GM13977 (cell line): ENCODE data around the gene PLK3.
A peak's percentile ranks its signal among the peaks of the same experiment; 100 is the strongest.

ENCODE experiments used
- DNase-seq: peaks from one replicate; pipeline ENCODE4 v3.0.0; 2012; ENCODE audit warnings: low spot score
- in situ Hi-C: fragments of 300-500 bp; cut with MboI; formaldehyde crosslinking; loops from one replicate; pipeline ENCODE4 v1.12.0; 2022; ENCODE audit warnings: low sequenced_read_pairs, low pct_unique_long_range_greater_than_20kb, mixed read lengths, inconsistent platforms; ENCODE audit not compliant: unreplicated experiment
- TF ChIP-seq, protein P1 (sequence below): IDR thresholded peaks from 2 replicates; pipeline ENCODE4 v1.5.1; 2012; ENCODE audit warnings: mild to moderate bottlenecking, control low read depth; ENCODE audit not compliant: insufficient read depth; ENCODE audit errors: extremely low read depth, missing control alignments

The PLK3 gene

DNA sequence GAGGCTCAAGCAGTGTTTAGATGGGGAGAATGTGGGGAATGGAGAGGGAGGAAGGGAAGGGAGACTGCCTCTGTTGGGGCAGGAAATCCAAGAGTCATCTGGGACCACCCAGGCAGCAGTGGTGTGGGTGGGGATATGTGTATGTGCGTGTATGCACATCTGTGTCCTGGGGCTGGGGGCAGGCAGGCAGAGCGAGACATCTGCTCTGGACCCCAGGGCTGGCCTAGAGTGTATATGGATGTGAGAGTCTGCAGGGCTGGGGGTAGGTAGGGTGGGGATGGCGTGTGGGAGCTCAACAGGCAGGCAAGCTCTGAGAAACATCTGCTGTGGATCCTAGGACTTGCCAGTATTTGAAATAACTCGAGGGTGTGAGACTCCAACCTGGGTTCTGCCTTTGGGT lies 39.4 kb downstream of the PLK3 start:
- TF ChIP-seq, protein P1, sequence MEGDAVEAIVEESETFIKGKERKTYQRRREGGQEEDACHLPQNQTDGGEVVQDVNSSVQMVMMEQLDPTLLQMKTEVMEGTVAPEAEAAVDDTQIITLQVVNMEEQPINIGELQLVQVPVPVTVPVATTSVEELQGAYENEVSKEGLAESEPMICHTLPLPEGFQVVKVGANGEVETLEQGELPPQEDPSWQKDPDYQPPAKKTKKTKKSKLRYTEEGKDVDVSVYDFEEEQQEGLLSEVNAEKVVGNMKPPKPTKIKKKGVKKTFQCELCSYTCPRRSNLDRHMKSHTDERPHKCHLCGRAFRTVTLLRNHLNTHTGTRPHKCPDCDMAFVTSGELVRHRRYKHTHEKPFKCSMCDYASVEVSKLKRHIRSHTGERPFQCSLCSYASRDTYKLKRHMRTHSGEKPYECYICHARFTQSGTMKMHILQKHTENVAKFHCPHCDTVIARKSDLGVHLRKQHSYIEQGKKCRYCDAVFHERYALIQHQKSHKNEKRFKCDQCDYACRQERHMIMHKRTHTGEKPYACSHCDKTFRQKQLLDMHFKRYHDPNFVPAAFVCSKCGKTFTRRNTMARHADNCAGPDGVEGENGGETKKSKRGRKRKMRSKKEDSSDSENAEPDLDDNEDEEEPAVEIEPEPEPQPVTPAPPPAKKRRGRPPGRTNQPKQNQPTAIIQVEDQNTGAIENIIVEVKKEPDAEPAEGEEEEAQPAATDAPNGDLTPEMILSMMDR = no peak
- DNase-seq = no peak
- in situ Hi-C loops = loop anchor here (25.0 kb wide), 1 partner anchor 473 kb away; no protein-coding TSS in a partner anchor

DNA sequence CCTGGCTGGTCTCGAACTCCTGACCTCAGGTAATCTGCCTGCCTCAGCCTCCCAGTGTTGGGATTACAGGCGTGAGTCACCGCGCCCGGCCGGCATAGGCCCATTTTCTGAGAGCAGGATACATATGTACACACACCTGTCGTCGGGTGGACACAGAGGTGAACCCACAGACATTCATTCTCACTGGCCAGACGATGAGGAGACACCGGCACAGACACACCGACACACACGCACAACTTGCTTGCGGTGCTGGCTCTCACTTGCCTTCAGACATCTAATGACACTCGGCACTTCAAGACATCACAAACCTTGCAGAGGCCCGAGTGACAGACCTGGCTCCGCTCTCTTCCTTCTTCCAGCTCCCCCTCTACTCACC lies 42.3 kb downstream of the PLK3 start:
- TF ChIP-seq, protein P1 = no peak
- in situ Hi-C loops = loop anchor here (25.0 kb wide), 1 partner anchor 470 kb away; no protein-coding TSS in a partner anchor
- no peak for DNase-seq

DNA sequence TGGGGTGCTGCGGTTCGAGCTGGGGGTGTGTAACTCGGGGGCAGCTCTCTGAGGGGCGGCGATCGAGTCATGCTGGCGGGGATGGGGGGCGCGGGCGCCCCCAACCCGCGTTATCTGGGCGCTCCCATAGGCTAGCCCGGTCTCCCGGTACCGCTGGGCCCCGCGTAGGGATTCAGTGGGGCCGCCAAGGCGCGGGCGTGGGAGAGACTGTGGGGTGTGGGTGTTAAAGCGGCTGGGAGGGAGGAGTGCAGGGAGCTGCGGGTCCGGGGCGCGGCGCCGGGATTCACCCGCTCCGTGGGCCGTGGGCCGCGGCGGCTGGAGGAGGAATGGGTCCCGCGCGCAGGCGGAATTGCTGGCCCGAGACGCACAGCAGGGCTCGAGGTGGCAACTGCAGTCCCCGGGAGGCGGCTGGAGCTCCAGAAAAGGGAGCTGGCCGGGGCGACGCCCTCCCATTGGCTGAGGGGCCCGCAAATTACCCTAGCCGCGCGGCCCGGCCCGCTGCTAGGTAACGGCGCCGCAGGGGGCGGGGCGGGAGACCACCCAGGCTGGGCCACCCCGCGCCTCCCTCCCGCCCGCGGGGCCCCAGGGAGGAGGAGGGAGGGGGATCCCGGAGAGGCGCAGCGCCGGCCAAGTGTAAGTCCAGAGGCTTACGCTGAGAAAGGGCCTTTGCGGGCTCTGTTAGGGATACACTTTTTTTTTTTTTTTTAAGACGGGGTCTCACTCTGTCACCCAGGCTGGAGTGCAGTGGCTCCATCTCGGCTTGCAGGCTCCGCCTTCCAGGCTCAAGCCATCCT lies 42.9 kb downstream of the PLK3 start, which contains the start of gene PTCH2:
Gene PTCH2 (minus strand): TSS at position 392 of the 794 bp plus-strand sequence. CDS start 321 bp downstream, at position 71.
- peak; percentile 85 for DNase-seq
- in situ Hi-C loops = loop anchor here (25.0 kb wide), 1 partner anchor 469 kb away; no protein-coding TSS in a partner anchor
- TF ChIP-seq, protein P1 = no peak

DNA sequence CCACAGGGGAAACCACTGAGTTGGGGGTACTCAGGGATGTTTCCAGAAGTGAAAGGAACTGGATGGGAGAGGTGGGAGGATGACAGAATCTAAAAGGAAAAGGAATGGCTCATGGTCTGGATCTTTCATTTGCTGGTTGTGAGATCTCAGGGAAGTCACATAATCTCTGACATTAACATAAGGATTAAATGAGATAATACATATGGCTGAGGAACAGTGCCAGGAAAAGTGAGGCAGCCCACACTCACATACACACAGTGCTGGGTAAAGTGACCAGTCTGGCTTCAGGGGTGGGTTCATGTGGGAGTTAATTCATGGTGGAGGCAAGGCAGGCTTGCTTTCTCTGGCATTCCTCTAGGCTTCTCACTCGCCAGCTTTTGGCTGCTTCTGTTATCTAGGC lies 46.8 kb downstream of the PLK3 start:
- TF ChIP-seq, protein P1 = no peak
- no peak for DNase-seq
- in situ Hi-C loops = loop anchor here (25.0 kb wide), 1 partner anchor 465 kb away; no protein-coding TSS in a partner anchor

DNA sequence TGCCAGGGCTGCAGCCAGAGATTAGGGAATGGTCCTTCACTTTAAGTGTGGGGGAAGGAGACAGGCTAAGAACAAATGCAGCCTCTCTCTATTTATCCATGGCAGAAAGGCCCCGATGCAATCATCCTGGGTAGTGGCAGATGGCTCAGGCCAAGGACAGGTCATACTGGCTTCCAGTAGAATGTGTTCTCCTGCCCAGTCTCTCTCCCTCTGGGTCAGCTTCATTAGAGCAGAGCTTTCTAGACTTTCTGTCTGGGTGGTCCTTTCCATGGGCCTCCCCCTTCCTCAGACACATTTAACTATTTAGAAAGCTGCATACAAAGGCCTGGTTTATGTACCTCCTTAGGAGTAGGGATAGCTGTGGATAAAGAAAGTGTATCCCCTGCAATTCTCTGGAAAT lies 47.7 kb downstream of the PLK3 start:
- in situ Hi-C loops = loop anchor here (25.0 kb wide), 1 partner anchor 464 kb away; no protein-coding TSS in a partner anchor
- no peak for DNase-seq
- TF ChIP-seq, protein P1 = no peak

DNA sequence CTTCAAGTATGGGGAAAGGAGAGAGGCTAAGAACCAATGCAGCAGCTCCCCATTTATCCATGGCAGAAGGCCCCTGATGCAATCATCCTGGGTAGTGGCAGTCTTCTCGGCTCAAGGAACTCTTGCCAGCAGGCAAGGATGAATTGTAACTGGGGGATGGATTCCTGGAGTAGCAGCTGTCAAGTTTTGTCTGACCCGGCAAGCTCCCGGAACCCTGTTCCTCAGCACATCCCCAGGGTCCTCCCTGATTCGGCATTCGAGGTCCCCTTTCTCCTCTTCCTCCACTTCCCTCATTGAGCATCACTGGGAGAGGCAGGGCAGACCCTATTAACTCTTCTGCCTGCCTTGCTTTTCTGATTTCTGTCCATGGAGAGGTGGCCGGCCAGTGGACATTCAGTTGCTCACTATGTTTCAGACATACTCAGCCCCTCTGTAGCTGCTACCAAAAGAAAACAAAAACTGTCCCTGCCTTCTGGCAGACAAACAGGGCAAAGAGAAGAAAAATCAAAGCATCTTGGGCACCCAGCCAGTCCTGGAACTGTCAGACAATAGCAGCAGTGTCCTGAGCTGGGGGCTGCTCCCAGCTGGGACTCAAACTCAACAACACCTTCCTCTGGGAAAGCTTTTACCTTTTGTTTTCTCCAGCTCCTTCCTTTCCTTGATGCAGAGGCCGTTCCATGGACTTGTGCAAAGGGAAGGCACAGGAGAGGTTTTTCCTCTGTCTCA lies 48.4 kb downstream of the PLK3 start:
- TF ChIP-seq, protein P1 = no peak
- DNase-seq = no peak
- in situ Hi-C loops = loop anchor here (25.0 kb wide), 1 partner anchor 464 kb away; no protein-coding TSS in a partner anchor
